Pons (tissue), 1 donor: ENCODE measurements around the gene SBK2.
"Not testable (repeated sequence)": the region's sequence is repeated elsewhere in the genome, so short reads cannot be mapped to it uniquely, and the experiment has no call there.

Source experiments
- DNase-seq: peaks from one replicate; pipeline ENCODE4 v3.0.0-alpha.2; 2016; ENCODE audit warnings: low spot score

SBK2 gene

DNA sequence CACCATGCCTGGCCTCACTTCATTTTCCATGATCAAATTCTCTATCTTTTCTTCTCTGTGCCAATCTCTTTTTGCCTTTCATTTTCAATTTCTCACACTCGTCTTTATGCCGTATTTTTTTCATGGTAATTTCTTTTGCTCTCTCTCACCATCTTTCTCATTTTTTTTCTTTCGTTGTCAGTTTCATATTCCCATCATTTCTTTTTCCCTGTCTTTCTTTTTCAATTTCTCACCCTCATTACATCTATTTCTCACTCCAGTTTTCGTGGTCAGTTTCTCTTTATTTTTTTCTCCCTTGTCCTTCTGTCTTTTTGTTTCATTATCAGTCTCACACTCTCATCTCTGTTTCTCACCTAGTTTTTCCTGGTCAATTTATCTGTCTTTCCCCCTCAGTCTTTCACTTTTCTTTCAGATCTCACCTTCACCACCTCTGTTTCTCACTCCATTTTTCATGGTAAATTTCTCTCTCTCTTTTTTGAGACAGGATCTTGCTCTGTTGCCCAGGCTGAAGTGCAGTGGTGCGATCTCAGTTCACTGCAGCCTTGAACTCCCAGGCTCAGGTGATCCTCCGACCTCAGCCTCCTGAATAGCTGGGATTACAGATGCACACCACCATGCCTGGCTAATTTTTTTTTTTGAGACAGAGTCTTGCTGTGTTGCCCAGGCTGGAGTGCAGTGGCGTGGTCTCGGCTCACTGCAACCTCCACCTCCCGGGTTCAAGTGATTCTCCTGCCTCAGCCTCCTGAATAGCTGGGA lies 34.6 kb downstream of the SBK2 start:
- DNase-seq, result no peak

- no peak for DNase-seq
These were observed 36.5 kb downstream of the SBK2 start for GRCh38 chr19:55500368-55500952.

DNA sequence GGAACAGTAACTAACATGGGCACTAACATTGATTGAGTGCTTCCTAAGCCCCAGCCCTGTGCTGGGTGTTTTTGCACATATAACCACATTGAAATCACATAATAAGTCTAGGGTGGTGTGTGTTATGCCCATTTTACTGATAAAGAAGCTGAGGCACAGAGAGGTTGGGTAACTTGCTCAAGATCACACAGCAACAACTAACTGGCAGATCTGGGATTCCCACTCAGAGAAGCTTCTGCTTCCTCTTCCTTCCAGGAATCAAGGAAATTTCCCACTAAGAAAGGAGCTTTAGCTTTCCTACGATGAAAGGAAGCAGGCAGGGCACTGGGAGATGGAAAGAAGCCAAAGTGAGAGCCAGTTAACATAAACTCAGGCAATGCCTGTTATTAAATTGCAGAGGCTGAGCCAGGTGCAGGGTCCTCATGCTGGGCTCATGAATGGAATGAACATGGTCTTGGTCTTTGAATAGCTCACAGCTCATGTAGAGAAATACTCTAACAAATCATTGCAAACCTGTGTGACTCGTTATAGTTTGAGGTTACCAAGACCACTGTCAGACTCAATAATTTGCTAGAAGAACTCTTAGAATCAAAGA lies 38.6 kb downstream of the SBK2 start:
- no peak for DNase-seq

GRCh38 chr19:55497763-55498162 lies 39.2 kb downstream of the SBK2 start:
- no peak for DNase-seq

DNA sequence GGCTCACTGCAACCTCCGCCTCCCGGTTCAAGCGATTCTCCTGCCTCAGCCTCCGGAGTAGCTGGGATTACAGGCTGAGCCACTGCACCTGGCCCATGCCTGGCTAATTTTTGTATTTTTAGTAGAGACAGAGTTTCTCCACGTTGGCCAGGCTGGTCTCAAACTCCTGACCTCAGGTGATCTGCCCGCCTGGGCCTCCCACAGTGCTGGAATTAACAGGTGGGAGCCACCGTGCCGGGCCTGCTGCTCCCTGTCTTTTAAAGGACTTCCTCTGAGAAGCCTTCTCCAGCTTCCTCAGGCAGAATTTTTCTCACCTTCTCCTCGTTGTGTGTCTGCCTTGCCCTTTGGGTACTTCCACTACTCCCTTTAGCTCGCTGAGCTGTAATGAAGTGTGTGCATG lies 40.1 kb downstream of the SBK2 start:
- not testable (repeated sequence) for DNase-seq

- DNase-seq, result no peak
These were observed 41.1 kb downstream of the SBK2 start for GRCh38 chr19:55495646-55496349.

DNA sequence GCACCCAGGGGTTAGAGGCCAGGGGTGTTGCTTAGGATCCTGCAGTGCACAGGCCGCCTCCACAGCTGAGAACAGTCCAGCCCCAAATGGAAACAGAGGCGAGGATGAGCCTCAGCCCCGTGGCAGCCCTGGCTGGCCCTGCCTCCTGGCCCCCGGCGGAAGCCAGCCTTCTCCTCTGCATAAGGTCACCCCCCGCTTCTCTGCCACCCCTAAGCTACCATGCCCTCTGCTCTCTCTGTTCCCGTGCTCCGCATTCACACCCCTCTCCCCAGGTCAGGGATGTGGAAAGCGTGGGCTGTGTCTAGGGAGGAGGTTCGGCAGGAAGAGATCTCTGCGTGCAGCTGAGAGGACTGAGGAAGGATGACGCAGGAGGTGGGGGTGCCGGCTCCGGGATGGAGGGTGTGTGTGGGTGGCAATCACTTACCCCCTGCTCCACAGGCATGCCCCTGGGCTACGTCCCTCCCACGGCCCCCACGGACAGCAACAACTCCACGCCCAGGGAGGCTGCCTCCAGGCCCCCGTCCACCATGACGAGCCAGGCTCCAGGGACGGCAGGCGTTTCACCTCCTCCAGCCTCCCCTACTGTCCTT lies 42.7 kb downstream of the SBK2 start:
- no peak for DNase-seq

- no peak for DNase-seq
These were observed 43.2 kb downstream of the SBK2 start for GRCh38 chr19:55493645-55494171.

- DNase-seq, result no peak
These were observed 43.8 kb downstream of the SBK2 start for GRCh38 chr19:55493052-55493644.

DNA sequence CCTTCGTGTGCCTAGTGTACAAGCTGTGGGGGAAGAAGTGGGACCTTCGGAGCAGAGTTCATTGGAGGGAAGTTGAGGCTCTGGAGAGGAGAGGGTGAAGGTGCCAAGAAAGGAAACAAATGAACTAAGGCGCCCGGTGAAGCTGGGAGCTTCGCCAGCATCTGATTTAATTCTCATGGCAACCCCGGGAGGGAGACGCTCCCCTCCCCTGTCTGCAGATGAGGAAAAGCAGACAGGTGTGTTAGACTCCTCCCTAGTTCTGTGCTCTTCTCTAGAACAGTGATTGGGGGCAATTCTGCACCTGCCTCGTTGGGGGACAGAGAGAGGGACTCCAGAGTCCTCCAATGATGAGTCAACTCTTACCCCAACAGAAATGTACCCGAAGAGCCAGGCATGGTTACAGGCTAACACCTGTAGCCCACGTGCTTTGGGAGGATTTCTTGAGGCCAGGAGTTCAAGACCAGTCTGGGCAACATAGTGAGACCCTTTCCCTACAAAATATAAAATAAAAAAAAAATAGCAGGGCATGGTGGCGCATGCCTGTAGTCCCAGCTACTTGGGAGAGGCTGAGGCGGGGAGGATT lies 44.5 kb downstream of the SBK2 start:
- no peak for DNase-seq

GRCh38 chr19:55491546-55492360 lies 45.2 kb downstream of the SBK2 start:
- DNase-seq, result no peak

DNA sequence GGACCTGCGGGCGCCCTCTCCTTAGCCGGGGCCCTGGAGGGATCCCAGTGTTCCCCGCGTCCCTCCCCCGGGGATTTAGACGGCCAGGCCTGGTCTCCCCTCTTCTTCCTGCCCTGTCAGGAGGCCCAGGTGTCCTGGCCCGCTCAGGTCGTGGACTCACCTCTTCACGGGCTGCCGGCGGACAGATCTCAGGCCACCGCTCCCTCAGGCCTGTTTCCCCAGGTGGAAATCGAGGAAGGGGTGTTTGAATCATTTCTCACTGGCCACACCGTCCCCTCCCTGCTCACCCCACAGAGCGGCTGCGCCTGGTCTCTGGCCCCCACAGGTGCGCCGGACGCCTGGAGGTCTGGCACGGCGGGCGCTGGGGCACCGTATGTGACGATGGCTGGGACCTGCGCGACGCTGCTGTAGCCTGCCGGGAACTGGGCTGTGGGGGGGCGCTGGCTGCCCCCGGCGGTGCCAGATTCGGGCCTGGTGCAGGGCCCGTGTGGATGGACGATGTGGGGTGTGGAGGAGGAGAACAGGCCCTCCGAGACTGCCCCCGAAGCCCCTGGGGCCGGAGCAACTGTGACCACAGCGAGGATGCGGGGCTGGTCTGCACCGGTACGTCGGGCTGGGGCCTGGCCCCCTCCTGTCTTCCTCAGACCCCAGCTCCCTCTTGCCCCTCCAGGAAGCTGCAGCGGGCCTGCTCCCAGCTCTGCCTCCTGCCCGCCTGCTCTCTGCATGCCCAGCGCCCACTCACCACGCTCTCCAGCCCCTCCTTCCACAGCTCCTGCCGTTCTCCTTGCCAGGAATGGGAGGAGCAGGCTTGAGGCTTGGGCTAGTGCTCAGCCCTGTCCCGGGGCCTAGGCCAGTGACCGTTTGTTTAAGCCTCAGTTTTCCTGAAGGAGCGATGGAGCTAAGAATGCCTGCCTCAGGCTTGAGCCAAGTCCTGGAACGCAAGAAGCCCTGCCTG lies 46.2 kb downstream of the SBK2 start:
- DNase-seq, result no peak

DNA sequence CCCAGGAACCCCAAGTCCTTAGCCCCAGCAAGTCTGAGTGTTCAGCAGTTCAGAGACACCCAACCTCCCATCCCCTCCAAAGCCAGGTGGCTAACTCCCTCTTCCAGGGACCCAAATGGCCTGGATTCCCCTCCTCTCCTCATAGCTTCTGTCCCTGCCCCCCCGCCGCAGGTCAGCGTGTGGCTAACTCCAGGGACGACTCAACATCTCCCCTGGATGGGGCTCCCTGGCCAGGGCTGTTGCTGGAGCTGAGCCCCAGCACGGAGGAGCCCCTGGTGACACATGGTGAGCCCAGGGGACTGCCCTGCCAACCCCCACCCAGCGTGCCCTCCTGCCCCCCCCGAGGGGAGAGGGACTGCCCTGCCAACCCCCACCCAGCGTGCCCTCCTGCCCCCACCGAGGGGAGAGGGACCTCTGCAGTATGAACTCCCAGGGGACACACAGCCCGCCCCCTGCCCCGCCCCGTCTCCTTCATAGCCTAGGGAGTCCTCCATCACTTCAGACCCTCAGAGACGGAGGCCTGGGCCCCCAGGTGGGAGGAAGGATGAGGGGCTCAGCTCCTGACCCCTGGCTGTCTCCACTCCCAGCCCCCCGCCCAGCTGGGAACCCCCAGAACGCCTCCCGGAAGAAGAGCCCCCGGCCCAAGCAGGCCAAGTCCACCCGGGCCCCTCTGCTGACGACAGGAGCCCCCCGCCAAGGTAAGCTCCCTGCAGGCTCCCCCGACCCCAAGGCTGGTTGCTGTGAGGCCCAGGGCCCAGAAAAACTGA lies 47.0 kb downstream of the SBK2 start:
- DNase-seq, result no peak

DNA sequence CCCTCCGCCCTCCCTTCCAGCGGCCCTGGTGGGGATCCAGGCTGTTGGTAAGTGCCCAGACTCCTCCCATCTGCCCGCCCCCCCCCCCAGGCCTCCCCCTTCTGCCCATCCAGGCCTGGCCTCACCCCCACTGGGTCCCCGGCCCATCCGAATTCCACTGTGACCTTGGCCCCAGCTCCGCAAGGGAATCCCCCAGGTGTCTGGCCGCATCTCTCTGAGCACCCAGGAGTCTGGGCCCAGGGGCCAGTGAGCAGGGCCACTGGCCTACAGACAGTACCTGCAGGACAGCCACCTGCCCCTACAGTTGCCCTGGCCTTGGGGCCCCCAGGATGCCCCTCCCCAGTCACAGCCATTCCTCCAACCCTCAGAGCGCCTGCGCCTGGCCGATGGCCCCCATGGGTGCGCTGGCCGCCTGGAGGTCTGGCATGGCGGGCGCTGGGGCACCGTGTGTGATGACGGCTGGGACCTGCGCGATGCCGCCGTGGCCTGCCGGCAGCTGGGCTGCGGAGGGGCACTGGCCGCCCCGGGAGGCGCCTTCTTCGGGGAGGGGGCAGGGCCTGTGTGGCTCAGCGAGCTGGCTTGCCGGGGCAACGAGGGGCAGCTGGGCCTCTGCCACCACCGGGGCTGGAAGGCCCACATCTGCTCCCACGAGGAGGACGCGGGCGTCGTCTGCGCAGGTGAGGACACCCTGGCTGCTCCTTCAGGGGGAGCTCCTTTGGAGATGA lies 47.8 kb downstream of the SBK2 start:
- DNase-seq, result no peak

- no peak for DNase-seq
These were observed 48.8 kb downstream of the SBK2 start, which contains the start of gene SSC5D for GRCh38 chr19:55487924-55488687. Gene SSC5D, plus strand, starts transcription at chr19:55488436. Its CDS starts 154 bp downstream, at chr19:55488590.

GRCh38 chr19:55486971-55487923 lies 49.7 kb downstream of the SBK2 start:
- DNase-seq, result no peak
